GM23338 (cell line): ENCODE data around the gene ENOX1.

Source experiments
- CREB1 ChIP-seq: fragments of 250-450 bp; sonication (Bioruptor Pico); IDR thresholded peaks from 2 replicates; pipeline ENCODE4 v1.5.0; 2020; ENCODE audit warnings: low read depth, mild to moderate bottlenecking, moderate library complexity
- CTCF ChIP-seq, 2 experiments: fragments of 200-600 bp in 1 of 2; sonication (generic) in 1 of 2; conservative IDR thresholded peaks; 2 replicates each; pipeline versions ENCODE4 v1.5.1 to v1.6.1; 2016 to 2017; ENCODE audit warnings: antibody characterized with exemption in 2 of 2, low read depth in 2 of 2, mild to moderate bottlenecking in 2 of 2, moderate library complexity in 1 of 2
- ETS1 ChIP-seq: IDR thresholded peaks from 2 replicates; pipeline ENCODE4 v1.6.1; 2016; ENCODE audit warnings: antibody characterized with exemption
- EZH2phosphoT487 ChIP-seq: fragments of 200-600 bp; sonication (generic); IDR thresholded peaks from one replicate; pipeline ENCODE4 v1.8.1; 2018; ENCODE audit warnings: antibody characterized with exemption; ENCODE audit not compliant: unreplicated experiment
- POLR2AphosphoS5 ChIP-seq: IDR thresholded peaks from 2 replicates; pipeline ENCODE4 v1.6.1; 2016; ENCODE audit warnings: antibody characterized with exemption, low read depth
- REST ChIP-seq: IDR thresholded peaks from one replicate; pipeline ENCODE4 v1.6.1; 2018; ENCODE audit warnings: antibody characterized with exemption; ENCODE audit not compliant: unreplicated experiment

- no peak for TF ChIP-seq CTCF (conservative IDR thresholded peaks at IDR 0.05; ENCODE audit: low read depth in 2 of 2)
- no peak for TF ChIP-seq REST
- no peak for TF ChIP-seq ETS1
- TF ChIP-seq CREB1 = no peak
- TF ChIP-seq EZH2phosphoT487 = no peak
- TF ChIP-seq POLR2AphosphoS5 = no peak
Measured at GRCh38 chr13:43487461-43487860, 299.3 kb downstream of the ENOX1 start.
